GM19239 (cell line): ENCODE measurements around the gene TNFSF18.
A peak's percentile ranks its signal among the peaks of the same experiment; 100 is the strongest.

Experiments used
- DNase-seq: peaks from one replicate; pipeline ENCODE4 v3.0.0; 2011; ENCODE audit warnings: low spot score; ENCODE audit not compliant: insufficient read length
- FAIRE-seq: peaks from 2 replicates; lab custom pipeline; 2011; peaks lifted over from hg19 to GRCh38; lab: Jason Lieb, UNC

The TNFSF18 gene

DNA sequence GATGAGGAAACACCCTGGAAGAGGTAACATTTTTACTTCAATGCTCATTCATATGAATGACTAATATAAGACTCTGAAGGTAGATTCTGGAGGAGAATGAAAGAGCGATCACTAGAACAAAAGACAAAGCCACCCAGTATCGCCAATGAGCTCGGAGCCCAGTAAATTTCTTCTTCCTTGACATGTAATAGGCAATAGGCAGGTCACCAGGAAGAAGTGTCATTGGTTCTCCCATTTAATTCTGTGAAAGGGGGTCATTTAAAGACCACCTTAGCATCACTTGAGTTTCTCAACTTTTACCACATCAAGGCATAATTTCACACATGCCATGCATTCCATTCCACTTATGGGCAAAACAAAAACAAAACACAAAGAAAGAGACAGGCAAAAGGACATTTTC is 7.9 kb downstream of the TNFSF18 start:
- DNase-seq: no peak
- no peak for FAIRE-seq

DNA sequence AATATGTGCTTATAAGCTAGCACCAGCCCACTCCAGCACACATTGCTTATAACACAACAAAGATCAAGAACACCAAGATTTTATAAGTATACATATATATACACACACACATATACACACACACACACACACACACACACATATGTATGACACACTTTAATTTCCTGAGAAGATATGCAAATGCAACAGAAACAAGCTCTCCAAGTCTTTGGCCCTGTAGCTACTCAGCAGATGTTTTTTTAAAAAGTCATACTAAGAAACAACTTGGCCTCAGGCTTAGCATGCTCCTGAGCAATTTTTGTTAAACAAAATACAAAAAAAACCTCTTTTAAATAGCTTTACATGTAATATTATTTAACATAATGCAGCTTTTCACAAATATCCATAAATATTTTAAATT is 11.1 kb downstream of the TNFSF18 start:
- FAIRE-seq: no peak

DNA sequence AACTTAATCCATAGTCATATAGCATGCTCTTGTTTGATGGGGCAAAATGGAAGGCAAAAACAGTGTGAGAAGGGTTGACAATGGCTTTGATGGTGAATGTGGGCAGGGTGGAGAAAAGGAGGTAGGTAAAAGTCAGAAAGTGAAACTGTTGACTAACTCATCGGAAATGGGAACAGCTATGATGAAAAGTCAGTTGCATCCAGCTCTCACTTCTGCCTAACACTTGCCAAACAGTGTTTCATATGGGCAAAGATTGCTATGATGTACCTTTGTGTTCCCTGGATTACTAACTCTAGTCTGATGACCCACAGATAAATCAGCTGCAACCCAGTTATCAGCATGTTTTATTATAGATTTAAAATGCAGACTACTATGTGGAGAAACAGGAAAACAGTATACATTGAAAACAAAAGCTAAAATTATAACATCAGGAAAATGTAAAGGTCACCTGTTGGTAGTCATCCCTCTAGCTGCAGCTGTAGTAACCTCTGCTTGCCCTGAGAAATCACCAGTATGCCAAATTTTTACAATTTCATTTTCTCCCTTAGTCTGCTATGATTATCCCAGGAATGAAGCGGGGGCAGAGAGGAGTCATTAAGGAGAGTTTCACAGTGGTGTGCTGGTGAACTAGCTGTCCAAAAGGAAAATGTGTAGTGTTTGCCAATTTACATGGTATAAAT is 11.7 kb downstream of the TNFSF18 start:
- no peak for FAIRE-seq
- no peak for DNase-seq

More for the DNA sequence above, 11.1 kb downstream of the TNFSF18 start:
- no peak for DNase-seq

DNA sequence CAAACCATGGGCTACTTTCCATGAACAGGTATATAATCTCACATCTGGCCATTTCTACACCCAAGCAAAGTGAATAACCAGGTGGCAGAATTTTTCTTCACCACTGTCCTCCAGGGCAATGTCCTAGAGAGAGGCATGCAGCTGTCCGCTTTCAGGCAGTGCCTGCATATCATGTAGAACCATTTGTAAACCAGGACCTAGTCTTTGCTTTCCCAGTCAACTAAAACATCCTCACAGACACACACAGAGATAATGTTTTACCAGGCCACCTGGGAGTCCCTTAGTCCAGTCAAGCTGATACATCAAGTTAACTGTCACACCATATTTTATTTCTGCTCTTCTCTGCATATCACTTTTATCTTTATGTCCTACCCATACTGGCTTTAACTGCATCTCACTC is 26.2 kb downstream of the TNFSF18 start:
- FAIRE-seq (no peak), DNase-seq (no peak)

DNA sequence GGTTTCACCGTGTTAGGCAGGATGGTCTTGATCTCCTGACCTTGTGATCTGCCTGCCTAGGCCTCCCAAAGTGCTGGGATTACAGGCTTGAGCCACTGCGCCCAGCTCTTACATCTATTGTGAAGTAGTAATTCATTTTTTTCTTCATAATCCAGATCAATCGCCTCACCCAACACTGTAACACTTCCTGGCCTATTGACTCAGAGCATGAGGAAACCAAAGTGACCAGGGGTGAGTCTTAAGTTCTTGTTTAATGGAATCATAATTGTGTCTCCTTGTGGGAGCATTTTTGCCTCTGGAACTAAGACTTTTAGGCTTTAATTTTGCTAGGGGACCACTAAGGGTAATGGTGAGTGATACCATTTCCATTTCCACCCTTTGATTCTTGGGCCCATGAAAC is 27.4 kb downstream of the TNFSF18 start:
- DNase-seq: no peak
- no peak for FAIRE-seq

DNA sequence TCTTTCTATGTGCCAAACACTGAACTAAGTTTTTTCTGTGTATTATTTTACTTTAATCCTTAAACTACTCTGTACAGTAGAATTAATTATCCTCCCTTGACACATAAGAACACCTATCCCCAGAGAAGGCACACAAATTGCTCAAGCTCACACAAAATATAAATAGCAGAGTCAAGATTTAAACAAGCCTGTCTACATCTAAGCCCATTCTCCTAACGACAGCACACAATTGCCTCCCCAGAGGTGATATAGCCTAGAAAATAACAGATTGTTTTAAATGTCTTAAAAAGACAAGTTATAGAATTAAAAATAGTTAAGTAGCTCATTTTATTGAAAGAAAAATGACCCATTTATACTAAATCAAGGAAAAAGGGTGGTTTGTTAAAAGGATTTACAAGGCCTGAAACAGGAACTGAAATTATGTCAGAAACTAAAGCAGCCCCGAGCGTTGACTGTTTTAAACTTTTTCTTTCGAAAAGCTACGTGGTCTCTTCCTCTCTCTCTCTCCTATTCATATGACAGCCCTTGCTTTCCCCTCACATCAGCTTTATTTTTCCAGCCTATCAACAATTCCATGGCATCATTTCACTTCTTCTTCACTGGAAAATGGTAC is 30.5 kb downstream of the TNFSF18 start:
- peak; percentile 20 for DNase-seq
- no peak for FAIRE-seq

DNA sequence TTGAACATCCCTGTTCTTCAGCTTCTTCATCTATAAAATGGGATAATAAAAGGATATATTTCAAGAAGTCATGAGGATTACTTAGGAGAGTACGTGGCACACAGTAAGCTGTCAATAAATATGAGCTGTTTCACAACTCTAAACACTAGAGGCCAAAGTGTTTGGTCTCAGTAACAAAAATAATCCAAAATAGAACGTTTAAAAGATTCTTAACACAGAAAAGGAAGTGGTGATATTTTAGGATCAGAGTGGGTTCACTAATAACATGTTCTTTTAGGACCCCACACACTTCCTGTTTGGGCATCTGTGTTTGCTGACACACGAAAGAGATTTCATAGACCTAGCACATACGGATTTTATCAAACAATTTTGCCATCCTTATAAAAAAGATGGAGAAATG is 32.9 kb downstream of the TNFSF18 start:
- DNase-seq (no peak), FAIRE-seq (no peak)

DNA sequence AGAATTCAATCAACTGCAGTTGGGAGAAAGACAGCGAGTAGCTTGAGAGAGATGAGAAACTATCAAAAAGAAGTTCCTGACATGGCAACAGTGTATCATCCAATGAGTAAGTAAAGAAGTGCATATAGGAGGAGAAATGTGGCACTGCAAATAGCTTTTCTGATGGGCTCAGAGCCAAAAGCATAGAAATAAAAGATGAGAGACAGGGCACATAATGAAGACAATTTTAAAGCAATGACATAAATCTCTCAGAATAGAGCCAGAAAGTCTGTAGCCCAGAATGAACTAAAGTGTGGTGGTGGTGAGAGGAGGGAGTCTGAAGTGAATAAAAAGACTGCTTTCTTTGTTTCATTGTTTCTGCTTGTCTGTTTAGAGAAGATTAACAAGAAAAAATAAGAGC is 34.3 kb downstream of the TNFSF18 start:
- FAIRE-seq: no peak
- DNase-seq: no peak

DNA sequence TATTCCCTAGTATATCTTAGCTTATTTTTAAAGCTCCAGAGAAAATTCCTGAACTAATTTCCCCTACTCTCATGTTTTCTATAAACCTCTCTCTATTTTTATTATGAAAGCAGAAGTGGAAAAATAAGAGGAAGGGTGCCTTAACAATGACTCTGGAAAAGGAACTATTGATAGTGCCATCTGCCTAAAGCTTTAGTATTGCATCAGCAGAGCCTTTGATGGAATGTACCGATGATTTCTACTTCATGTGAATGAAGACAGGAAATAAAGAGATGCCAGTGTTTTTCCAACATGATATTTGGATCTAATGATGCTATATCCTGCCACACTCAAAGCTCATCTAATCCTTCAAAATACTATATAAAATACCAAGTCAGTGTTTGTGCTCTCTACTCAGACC is 35.1 kb downstream of the TNFSF18 start:
- FAIRE-seq (no peak), DNase-seq (no peak)

DNA sequence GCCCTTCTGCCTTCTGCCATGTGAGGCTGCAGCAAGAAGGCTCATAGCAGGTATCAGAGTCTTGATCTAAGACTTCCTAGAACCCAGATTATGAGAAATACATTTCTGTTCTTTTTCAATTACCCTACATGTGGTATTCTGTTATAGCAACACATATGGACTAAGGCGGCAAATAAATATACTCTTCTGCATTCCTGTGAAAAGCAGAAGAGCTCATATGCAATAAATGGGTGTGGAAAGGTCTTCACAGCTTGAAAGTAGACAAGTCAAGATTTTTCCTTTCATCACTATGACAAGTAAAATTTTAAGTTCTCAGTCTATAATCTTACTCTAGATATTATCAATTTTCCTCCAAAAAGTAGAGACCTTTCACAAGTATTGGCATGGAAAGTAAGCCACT is 36.6 kb downstream of the TNFSF18 start:
- no peak for FAIRE-seq
- DNase-seq: no peak

DNA sequence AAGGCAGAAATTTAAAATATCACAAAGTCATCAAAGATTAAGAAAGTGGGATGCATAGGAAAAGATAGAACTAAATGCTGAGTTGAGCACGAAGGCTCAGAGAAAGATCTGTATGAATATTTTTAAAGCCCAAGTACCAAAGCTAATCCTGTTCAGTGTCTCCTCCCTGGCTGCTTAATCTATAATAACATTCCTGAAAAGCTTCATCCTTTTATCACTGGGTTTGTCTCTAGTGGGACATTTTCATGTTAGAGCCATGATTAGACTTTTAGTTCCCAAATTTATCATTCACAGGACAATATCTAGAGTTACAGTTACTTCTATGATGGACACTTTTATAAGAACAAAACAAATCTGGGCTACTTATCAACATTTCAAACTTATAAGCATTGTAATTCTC is 38.6 kb downstream of the TNFSF18 start:
- FAIRE-seq: no peak

DNA sequence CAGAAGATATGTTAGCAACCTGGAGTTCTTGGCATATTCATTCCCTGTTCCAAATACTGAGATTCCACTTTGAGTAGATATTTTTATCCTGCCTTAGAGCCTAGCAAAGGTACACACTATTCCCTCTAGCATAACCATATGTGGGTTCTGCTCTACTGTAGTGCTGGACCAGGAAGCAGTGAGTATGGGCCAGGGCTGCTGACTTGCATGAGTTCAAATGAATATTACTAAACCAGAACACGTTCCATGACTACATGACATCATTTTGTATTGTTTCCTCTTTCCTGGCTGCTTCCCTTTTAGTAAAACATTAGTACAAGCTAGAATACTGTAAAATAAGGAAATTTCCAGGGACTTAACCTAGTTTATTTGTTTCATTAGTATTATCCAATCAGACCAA is 41.1 kb downstream of the TNFSF18 start:
- no peak for DNase-seq

More for the DNA sequence above, 38.6 kb downstream of the TNFSF18 start:
- DNase-seq: no peak

DNA sequence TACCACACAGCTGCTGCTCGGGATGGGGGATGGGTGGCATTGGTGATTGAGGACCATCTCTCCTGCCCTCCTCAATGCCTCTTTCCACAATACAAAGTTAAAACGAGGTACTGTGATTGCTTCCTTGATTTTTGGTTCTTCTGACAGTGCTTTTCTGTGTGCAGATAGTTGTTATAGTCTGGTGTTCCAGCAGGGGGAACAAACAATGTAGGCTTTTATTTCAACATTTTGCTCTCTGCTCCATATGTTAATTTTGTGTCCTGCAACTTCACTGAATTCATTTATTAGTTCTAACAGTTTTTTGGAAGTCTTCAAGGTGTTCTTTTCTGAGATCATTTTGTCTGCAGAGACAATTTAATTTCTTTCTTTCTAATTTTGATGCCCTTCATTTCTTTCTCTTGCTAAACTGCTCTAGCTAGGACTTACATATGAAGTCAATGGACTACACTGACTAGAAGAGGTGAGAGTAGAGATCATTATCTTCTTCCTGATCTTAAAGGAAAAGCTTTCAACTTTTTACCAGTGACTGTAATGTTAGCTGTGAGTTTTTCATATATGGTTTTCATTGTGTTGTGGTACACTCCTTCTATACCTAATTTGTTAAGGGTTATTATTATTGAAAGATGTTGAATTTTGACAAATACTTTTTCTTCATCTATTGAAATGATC is 45.4 kb downstream of the TNFSF18 start:
- DNase-seq (no peak), FAIRE-seq (no peak)

More for the DNA sequence above, 41.1 kb downstream of the TNFSF18 start:
- no peak for FAIRE-seq

DNA sequence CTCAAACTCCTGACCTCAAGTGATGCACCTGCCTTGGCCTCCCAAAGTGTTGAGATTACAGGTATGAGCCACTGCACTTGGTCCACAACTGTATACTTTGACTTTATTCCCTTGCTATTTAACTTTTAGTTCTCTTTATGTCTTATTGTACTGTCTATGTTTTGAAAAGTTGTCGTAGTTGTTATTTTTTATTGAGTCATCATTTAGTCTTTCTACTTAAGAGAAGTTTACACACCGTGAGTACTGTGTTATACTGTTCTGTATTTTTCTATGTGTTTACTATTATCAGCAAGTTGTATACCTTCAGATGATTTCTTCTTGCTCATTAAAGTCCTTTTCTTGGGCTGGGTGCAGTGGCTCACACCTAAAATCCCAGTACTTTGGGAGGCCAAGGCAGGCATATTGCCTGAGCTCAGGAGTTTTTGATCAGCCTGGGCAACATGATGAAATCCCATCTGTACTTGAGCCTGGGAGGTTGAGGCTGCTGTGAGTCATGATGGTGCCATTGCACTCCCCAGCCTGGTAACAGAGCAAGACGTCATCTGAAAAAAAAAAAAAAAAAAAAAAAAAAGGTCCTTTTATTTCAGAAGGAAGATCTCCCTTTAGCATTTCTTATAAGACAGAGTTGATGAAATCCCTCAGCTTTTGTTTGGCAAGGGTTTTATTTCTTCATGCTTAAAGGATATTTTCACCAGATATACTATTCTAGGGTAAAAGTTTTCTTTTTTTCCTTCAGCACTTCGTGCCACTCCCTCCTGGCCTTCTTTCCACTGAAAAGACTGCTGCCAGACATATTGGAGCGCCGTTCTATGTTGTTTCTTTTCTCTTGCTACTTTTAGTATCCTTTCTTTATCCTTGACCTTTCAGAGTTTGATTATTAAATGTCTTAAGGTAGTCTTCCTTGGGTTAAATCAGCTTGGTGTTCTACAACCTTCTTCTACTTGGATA is 47.6 kb downstream of the TNFSF18 start:
- no peak for DNase-seq
- no peak for FAIRE-seq

DNA sequence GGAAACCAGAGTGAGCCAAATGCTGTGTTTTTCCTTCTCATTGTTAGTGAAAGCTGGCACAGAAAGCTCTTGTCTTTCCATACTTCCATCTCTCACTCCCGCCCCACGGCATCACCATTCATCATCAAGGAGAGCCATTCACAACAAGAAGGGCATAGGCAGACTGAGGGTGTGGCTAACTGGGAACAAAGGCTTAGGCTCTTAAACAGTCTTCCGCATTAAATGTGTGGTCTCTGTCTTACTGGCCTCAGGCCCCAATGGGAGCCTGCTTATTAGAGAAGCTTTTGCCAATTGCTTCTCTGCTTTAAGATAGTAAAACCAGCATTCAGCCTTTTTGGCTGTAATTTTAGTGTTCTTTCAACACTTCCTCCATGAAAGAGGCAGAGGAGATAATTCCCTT is 51.4 kb downstream of the TNFSF18 start:
- DNase-seq: no peak
- FAIRE-seq: no peak

DNA sequence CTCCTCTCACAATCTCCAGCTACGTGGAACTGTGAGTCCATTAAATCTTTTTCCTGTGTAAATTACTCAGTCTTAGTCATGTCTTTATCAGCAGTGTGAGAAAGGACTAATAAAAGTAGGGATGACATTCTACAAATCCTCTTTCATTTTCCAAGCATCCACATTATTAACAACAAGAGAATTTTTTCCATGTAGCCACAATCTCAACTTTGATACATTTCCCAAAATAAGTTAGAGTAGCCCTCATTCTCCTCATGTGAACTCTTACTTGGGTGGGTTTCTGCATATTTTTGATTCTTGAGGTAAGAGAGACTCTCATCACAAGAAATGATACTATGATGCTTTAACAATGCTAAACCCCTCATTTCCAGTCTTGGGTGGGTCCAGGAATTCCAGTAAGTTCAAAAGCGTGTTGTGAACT is 52.8 kb downstream of the TNFSF18 start:
- DNase-seq (no peak), FAIRE-seq (no peak)

DNA sequence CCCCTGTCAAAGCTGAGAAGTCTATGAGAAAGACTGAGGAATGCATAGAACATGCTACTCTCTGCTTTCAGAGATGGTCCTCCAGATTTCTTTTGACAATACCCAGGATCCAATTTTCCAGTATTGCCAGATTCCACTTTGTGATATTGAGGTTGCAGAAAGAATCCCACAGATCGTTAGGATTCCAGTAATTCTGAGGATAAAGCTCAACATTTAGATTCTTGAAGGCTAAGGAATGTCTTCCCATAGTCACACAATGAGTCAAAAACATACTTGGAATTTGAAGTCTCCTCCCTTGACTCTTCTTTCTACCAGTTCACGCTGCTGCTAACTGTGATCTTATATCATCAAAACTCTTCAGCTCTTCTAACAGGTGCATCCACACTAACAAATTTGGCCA is 57.1 kb downstream of the TNFSF18 start:
- no peak for DNase-seq
- no peak for FAIRE-seq

DNA sequence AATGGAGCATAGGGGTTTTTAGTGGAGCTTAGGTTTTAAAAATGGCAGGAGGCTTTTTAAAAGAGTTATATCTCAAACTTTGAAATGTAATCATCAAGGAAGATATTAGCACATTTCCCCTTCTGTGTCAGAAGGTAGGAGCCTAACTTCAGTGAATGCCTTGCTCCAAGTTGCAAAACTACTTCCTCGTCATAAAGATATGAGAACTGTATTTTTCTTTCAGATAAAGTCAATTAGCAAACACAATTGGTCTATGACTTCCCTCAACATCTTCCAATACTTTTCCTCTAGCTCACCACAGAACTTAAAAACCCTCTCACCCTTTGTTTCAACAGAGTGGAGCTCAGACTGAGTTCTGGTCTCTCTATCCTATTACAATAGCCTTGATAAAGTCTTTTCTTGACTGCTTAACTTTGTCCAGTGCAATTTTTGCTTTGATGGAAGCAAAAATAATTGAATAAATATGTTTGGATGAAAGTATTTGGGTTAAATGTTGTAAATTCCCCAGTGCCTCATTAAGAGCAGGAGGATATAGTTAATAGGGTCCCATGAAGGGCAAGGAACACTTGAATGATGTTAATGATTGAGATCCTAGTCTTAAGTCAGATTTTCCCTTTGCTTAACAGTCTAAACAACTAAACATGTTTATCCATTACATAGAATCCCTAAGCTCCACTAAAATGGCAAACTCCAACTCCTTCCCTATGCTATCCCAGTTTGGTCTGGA is 58.9 kb downstream of the TNFSF18 start:
- FAIRE-seq (no peak), DNase-seq (no peak)

DNA sequence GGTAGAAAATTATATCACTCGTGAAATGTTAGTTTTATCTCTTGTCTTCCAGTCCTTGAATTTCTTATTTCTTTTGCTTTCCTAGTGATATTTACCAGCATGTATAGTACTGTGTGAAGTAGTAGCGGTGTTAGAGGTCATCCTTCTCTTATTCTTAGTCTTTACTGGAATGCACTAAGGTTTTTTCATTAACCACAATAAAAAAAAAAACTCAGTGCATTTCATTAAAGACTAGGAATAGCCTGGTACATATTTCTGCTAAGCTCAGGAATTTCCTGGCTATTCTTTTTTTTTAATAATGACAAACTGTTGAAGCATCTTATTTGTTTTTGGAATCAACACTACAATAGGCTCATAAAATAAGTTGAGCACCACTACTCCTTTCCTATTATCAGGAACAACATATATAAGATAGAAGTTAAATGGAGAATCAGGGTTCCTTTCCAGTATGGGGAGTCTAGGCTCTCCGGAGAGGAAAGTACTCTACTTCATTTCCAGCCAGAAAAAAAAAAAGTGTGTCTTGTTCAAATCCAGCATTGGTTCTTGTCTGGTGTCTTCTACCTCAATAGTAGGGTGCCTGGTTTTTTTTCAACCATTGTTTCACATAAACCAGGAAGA is 60.0 kb downstream of the TNFSF18 start:
- FAIRE-seq: no peak
- DNase-seq: no peak
